NCI-H1105 treated with DMSO at 0.1 percent for 48 hours (cell line): ENCODE measurements around the gene SFRP5.

Source experiments
- DNase-seq: peaks from one replicate; lab custom pipeline; 2025; lab: John Stamatoyannopoulos, UW

Gene SFRP5, protein sequence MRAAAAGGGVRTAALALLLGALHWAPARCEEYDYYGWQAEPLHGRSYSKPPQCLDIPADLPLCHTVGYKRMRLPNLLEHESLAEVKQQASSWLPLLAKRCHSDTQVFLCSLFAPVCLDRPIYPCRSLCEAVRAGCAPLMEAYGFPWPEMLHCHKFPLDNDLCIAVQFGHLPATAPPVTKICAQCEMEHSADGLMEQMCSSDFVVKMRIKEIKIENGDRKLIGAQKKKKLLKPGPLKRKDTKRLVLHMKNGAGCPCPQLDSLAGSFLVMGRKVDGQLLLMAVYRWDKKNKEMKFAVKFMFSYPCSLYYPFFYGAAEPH

DNA sequence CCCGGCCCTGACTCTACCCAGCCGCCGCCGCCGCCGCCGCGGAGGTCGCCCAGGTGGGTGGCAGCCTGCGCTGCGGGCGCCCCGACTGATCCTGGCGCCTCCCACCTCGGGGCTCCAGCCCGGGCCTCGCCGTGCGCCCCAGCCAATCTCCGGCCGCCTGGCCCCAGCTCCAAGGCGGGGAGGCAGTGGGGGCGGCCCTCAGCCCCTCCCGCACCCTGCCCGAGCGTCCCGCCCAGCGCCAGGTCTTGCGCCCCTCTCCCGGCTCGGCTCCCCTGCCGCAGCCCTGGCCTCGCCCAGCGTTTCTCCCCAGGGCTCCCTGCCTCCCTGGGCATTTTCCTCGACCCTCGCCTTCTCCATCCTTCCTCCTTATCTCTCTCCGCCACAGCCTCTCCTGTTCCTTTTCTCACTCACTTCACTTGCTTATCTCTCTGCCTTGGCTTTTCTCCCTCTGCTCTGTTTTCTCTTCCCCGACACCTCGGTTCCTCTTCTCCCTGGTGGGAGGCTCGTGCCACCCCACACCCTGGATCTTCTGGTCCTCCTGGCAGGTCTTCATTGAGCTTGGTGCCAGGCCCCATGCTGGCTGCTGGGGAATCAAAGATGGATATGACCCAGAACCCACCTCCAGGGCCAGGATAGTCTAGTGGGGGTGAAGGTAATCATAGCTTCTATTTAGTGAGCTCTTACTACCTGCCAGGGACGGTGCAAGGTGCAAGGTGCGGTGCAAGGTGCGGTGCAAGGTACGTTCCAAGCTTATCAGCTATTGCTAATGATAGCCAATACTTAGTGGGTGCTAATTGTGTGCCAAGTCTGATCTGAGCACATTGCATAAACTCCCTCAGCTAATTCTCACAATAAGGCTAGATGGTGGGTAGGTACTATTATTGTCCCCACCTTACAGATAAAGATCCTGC lies at the start of gene SFRP5:
SFRP5 (minus strand) TSS at position 87 of the 911 bp plus-strand sequence. CDS start 166 bp downstream, outside the sequence.
- no peak for DNase-seq

DNA sequence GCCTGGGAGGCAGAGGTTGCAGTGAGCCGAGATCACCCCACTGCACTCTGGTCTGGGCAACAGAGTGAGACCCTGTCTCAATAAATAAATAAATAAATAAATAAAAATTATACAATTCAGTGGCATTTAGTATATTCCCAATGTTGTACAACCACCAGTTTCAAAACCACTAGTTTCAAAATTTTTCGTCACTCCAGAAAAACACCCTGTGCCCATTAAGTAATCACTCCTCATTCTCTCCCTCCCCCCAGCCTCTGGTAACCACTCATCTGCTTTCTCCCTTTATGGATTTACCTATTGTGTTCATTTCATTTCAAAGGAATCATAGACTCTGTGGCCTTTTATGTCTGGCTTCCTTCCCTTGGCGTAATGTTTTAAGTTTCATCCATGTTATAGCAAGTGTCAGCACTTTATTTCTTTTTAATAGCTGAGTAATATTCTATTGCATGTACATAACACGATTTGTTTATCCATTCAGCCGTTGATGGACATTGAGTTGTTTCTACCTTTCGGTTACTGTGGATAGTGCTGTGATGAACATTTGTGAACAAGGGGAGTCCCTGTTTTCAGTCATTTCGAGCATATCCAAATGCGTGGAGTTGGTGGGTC lies 48.4 kb upstream of the SFRP5 start:
- DNase-seq = no peak

DNA sequence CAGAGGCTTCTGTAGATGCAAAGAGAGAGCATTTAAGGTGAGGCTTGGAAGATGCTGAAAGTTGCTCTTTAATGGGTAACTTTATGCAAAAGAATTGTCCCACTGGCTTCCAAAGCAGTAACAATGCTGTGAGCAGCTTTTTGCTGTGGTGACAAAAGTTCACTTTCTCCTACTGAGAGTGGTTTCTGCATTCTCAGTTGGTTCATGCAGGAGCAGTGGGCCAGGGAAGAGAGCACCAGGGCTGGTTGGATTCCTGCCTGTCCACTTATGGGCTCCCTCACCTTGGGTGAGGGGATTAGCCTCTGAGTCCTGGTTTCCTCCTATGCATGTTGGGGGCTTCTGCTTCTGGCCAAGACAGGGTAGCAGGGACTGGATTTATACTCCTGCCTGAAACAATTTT lies 46.8 kb upstream of the SFRP5 start:
- DNase-seq = no peak

DNA sequence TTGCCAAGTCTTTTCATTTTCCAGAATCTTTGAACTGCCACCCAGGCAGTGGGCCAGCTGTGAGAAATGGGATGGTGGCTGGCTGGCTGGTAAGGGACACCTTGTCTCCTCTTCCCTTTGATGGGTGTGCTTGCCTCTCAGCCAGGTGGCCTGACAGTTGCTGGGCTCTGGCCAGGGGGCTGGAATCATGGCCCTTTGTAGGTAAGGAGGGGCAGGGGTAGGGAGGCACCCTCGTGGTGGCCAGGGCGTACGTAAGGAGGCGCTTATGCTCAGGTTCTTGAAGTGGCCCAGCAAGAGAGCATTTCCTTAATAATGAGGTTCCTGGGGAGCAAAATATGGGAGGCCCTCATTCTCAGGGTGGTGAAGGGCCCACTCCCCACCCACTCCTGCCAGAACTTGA lies 44.8 kb upstream of the SFRP5 start:
- no peak for DNase-seq

DNA sequence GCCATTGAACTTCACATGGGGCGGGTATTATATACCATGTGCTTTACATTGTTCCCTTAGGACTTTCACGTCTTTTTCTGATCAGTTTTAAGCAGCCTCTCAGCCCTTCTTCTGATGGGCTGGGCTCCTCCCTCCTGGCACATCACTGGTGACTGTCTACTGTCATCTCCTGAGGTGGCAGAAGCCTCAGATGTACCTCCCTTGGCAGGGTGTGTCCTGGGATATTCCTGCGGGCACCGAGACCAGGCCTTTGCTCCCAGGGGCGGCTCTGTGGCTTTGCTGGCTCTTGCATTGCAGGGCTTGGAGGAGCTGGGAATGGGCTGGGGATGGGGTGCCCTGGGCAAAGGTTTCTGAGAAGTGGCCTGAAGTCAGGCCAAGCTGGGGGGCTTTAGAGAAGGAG lies 43.2 kb upstream of the SFRP5 start:
- no peak for DNase-seq

DNA sequence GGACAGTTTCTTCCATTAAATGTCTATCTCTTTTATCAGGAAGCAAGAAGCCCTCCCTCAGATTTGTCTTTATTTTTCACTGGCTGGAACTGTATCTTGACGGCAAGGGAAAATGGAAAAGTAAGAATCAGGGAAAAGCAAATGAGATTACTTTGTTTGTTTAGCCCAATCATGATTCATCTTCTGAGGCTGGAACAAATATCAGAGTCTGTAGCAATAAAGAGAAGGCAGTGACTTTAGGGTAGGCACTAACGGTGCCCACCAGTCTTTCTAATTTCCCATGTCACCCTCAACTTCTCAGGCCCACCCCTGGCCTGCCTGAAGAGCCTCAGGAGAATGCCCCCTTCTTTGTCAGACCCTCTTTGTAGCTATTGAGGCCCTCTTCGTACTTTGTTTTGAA lies 41.5 kb upstream of the SFRP5 start:
- no peak for DNase-seq

DNA sequence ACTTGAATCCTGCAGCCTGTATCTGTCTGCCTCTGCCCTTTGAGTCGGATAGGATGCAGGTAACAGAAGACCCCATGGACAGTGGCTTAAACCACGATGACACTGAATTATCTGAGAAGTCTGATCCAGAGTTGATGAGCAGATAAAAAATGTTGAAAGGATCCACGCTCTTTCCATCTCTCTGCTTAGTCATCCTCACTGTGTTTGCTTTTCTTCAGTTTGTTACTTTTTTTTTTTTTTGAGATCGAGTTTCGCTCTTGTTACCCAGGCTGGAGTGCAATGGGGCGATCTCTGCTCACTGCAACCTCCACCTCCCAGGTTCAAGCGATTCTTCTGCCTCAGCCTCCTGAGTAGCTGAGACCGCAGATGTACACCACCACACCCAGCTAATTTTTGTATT lies 40.9 kb upstream of the SFRP5 start:
- no peak for DNase-seq

DNA sequence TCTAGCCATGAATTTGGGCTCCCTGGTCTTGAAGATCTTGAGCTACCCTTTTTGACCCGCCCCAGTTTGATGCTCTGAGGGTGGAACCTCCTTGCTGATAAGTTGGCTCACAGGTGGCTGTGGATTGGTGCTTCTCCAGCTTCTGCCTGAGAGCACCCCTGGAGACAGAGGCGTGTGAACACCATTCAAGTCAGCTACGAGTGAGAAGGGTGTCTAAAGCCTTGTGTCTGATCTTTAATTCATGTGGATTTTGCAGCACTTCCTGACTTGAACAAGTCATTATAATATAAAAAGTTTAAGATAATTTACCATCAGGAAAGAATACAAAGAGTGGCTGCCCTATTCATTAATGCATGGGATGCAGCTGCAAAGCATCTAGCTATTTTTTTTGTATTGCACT lies 40.2 kb upstream of the SFRP5 start:
- no peak for DNase-seq

DNA sequence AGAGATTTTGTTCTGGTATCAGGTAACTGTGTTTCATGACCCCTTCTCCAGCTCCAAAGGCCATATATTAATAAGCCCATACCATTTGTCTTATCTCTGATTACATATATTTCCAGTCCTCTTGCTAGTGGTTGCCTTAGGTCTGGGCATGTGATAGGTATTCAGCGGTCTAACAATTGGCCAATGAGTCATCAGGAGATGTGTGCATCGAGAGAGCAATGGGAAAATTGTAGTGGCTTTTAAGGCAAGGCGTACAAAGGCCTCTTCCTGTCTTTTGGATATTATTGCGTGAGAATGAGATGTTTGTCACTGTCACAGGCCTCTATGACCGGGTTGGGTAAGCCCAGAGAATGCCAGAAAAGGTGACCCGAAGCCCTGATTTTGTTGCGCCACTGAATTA lies 38.6 kb upstream of the SFRP5 start:
- DNase-seq = no peak

DNA sequence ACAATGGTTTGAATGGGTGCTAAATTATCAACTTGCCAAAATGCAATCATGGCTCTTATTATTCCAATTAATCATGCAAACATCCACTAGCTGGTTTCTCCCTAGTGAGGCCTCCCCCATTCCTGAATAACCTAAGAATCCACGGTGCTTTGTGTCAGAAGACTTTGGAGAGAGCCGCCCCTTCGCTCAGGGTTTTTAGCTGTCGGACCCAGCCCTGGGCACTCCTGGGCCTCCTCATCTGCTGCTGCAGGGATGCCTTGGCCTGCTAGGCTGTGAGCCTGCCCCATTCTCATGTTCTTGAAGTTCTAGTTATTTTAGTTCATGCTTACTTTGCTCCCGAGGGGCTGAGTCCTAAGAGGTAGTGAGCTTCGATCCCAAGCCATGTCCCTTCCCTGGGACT lies 34.1 kb upstream of the SFRP5 start:
- DNase-seq = no peak

DNA sequence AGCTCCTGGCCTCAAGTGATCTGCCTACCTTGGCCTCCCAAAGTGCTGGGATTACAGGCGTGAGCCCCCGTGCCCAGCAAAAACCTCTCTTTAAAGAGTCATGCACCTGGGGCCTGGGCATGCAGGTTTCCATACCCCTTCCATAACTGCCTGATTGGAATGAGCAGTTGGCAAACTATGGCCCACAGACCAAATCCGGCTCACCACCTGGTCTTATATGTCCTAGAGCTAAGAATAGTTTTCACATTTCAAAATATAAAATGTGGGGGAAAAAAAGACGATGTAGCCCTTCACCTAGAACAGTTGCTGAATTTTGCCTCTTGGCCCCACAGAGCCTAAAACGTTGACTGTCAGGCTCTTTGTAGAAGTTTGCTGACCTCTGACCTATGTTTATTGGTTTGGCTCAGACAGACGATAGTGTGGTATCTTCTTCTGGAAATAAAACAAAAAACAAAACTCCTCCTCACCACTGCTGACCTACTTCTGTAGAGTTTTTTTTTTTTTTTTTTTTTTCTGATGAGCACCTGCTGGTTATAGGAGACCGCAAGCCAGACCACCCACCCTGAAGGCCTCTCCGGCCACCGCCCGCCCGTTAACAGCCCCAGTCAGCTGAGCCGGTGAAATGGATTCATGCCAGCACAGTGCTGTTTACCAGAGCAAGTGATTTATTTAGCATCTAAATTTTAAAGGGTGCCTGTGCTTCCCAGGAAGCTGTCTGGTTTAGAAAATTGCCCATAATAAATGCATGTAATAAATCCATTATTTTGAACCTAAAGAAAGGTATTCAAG lies 33.5 kb upstream of the SFRP5 start:
- peak; percentile 11 for DNase-seq

DNA sequence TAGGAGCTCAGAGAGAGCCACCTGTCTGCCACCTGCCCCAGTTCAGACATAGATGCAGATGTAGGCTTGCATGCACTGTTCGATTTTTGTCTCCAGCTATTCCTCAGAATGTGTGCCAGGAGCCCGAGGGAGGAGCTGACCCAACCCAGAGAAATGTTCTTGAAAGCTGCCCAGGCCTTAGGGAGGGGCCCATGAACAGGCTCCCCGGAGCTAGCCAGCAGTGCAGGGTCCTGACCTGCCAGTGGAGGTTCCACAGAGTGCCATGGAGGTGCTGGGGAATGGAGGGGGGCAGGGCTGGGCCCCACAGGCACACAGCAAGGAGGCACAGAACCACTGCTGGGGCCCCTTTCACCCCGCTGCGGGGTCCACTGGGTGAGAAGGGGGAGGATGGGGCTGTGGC lies 29.6 kb upstream of the SFRP5 start:
- no peak for DNase-seq

DNA sequence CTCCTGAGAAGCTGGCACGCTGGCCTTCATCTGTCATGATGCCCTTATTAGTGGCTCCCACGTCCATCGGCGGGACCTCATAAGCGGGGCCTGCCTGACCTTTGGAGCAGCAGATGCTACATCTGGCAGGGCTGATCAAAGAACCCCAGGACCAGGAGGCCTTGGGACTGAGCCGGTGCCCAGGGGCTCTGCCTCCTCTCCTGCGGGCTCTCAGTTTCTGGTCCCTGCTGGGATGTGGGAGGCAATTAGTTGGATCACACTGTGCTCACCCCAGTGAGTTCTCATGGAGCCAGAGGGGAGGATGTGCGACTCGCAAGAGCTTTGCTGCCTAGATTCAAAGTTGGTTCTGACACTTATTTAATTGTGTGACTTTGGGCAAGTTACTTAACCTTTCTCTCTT lies 28.7 kb upstream of the SFRP5 start:
- DNase-seq = no peak

DNA sequence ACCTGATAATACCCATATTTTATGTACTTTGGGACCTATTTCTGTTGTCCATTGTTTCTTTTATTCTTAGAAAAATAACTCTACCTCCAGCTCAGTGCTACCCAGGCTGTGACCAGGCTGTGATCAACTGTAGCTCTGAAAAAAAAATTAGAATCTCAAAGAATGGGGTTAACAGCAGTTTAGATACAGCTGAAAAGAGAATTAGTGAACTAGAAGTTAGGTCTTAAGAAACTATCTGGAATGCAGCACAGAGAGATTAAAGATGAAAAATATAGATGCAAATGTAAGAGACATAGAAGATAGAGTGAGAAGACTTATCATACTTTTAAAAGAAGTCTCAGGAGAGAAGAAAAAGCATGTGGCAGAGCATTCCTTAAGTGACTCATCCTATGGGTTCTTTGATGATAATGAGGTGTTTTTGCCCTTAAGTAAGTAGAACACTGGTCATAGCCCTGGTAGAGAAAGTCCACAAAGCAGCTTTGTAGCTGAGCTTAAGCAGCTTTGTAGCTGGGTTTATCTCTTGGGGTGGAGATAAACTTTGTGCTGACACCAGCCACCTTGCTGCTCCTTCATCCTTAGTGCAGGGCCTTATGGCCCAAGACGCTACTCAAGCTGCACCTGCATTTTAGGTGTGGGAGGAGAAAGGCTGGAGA lies 27.3 kb upstream of the SFRP5 start:
- no peak for DNase-seq

DNA sequence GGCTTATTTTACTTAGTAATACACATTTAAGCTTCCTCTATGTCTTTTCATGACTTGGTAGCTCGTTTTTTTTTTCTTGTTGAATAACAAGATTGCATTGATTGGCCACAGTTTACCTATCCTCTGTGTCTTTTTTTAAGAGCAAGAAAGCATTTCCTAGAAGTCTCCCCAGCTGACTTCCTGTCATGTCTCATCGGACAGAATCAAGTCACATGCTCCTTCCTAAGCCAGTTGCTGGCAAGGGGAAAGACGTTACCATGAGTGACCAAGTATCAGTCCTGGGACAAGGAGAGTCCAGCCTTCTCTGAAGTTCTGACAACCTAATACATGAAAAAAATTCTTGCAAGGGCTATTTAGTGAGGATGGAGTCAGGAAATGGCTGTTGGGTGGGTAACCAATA lies 24.9 kb upstream of the SFRP5 start:
- no peak for DNase-seq

DNA sequence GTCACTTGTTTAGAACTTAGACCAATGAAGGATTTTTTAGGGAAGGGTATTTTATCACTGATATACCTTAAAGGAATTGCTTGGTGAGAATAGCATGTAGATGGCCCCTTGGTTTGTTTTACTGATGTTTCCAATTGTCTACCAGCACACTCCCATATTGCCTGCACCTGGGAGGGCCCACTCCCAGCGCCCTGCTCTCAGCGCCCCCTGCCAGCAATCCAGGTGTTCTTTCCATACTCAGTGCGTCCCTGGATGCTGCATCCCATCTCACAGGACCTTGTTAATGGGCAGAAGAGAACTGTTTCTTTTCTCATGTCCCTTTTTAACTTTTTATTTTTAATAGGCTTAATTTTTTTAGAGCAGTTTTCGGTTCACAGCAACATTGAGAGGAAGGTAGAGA lies 24.1 kb upstream of the SFRP5 start:
- DNase-seq = no peak

DNA sequence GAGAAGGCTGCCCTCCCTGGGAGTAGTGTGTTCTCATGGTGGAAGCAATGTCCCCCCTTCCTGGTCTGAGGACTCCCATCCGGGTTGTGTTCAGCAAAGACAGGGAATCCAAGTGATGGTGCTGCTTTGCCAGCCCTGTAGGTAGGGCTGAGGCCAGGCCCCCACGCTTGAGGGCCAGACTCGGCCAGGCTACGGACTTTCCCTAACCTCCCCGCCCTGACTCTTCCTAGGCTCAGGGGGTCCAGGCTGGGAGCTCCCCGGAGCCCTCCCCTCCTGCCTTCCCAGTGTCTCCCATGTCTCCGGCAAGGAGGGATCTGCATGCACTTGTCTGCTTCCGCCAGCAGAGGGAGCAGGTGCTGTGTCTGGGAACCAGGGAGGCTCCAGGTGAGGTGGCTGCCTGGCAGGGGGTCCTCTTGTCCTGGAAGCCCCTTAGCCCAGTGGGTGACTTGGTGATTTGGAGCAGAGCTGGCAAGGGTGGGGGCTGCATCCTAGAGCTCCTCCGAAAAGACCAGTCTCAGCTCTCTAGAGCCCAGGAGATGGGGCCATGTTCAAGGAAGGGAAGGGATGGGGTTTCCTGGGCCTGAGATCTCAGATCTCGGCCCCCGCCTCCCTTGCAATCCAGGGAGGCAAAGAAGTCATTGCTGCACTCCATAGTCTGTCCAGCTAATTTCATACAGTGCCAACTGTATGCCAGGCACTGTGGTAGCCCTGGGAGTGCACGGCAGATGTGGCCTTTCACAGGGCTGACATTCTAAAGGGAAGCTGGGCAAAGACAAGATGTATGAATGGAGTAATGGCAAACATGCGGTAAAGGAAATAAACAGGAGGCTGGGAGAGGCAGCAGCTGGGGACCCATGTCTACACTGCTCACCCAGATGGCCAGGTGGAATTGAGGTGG lies 20.3 kb upstream of the SFRP5 start:
- DNase-seq = peak; percentile 35

DNA sequence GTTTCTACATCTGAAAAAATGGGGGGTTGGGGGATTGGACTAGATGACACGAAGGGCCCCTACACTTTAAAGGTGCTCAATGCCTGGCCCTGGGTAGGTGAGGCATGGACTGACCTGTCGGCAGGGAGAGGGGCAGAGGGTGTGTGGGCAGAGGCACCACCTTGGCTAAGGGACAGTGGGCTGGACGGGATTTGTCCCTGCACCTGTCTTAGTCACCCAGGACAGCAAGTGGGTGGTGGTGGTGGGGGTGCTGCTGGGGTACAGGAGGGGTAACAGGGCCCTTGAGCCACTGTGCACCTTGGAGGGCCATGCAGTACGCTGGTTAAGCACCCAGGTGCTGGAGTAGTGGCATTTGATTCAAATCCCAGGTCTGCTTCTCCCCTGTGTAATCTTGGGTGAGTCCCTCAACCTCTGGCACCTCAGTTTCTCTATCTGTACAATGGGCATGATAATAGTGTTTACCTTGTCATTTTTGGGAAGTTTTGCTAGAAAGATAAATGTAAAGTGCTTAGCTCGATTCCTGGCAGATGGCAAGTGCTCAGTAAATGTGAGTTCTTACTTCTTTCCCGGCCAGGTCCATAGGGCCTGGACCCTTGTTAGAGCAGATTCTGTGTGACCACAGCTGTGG lies 18.1 kb upstream of the SFRP5 start:
- DNase-seq = no peak

DNA sequence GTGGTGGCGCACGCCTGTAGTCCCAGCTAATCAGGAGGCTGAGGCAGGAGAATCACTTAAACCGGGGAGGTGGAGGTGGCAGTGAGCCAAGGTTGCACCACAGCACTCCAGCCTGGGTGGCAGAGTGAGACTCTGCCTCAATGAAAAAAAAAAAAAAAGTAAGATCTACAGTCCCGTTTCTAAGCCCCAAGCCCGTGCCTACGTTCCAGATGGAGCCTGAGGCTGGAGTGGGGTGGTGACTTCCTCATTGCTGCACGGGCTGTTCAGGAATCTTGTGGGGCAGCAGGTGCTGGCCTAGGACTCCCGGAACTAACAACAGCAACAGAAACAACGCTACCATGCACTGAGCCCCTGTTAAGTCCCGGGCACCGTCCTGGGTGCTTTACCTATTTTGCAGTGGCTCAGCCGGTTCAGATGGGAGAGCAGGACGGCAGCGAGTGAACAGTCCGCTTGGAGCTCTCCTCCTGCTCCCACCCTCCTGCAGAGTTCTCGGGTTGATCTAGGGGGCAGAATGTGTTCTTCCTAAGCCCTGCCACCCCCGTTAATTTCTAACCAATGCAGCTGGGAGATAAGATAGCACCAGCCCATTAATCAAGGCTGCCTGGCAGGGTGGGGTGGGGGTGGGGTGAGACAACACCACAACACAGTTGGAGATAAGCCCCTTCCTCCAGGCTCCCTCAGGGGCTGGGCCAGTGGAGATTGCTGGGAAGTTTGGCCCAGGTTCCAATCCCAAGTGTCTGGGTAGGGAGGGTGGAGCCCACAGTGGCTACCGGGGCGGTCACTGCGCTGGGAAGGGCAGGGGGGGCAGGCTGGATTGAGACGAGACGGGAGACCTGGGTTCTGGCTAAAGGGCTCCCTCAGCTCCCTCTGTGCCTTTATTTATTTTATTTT lies 17.0 kb upstream of the SFRP5 start:
- no peak for DNase-seq
